ENCODE measurements around the gene ATN1.

ATN1 gene

GRCh38 chr12:6980075-6980474 is 52.3 kb downstream of the ATN1 start:
- DNase-seq, result no peak

GRCh38 chr12:6980740-6981139 is 53.0 kb downstream of the ATN1 start:
- DNase-seq, result no peak

GRCh38 chr12:6981152-6982052 is 53.6 kb downstream of the ATN1 start:
- DNase-seq, result no peak

- DNase-seq, result no peak
These were observed 54.8 kb downstream of the ATN1 start for GRCh38 chr12:6982532-6982931.

- no peak for DNase-seq
These were observed 60.3 kb downstream of the ATN1 start for GRCh38 chr12:6987956-6988553.
